Testis (tissue), 2 donors: ENCODE data around the gene IL6ST.

Source experiments
- POLR2A ChIP-seq: fragments of 450-650 bp; IDR thresholded peaks from one replicate; pipeline ENCODE4 v1.6.1; 2017; ENCODE audit warnings: antibody characterized with exemption, mild to moderate bottlenecking, moderate library complexity
- TF ChIP-seq, protein P1 (sequence below), 3 experiments: fragments of 450-650 bp in 2 of 3; fragments of 200-600 bp in 1 of 3; sonication (generic) in 1 of 3; IDR thresholded peaks; one replicate each; pipeline ENCODE4 v1.5.1; 2016 to 2019; ENCODE audit warnings: antibody characterized with exemption in 3 of 3, mild to moderate bottlenecking in 2 of 3, moderate library complexity in 1 of 3

DNA sequence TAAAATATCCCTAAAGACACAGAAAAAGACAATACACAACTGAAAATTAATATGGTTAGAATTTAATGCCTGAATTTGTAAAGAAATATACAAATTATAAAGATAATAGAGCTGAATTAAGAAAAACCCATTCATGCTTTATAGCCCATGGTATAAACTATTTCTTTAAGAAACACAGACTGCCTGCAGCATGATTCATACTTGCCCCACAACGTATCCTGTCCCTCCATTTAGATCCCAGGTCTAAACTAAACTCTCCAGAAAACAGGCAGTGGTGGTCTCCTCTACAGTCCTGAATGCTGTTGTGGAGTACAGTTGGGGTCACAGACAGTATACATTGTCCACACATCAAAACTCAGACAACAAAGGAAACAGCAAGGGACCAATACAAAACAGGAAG is 24.8 kb downstream of the IL6ST start:
- TF ChIP-seq, protein P1, sequence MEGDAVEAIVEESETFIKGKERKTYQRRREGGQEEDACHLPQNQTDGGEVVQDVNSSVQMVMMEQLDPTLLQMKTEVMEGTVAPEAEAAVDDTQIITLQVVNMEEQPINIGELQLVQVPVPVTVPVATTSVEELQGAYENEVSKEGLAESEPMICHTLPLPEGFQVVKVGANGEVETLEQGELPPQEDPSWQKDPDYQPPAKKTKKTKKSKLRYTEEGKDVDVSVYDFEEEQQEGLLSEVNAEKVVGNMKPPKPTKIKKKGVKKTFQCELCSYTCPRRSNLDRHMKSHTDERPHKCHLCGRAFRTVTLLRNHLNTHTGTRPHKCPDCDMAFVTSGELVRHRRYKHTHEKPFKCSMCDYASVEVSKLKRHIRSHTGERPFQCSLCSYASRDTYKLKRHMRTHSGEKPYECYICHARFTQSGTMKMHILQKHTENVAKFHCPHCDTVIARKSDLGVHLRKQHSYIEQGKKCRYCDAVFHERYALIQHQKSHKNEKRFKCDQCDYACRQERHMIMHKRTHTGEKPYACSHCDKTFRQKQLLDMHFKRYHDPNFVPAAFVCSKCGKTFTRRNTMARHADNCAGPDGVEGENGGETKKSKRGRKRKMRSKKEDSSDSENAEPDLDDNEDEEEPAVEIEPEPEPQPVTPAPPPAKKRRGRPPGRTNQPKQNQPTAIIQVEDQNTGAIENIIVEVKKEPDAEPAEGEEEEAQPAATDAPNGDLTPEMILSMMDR (IDR thresholded peaks at IDR 0.05): no peak
- TF ChIP-seq POLR2A: no peak
